ENCODE data around the gene GMPR.

GMPR gene

GRCh38 chr6:16327777-16328325 lies 89.5 kb downstream of the GMPR start:
- no peak for DNase-seq (ENCODE audit: low read depth)

- no peak for DNase-seq (ENCODE audit: low read depth)
Measured at GRCh38 chr6:16329233-16329632, 90.8 kb downstream of the GMPR start.

- peak; percentile 38 for DNase-seq (ENCODE audit: low read depth)
Measured at GRCh38 chr6:16331384-16332174, 93.2 kb downstream of the GMPR start.

- DNase-seq (ENCODE audit: low read depth) = peak; percentile 70
Measured at GRCh38 chr6:16332175-16332542, 93.8 kb downstream of the GMPR start.

- no peak for DNase-seq (ENCODE audit: low read depth)
Measured at GRCh38 chr6:16333580-16333979, 95.2 kb downstream of the GMPR start.

GRCh38 chr6:16334671-16335070 lies 96.3 kb downstream of the GMPR start:
- no peak for DNase-seq (ENCODE audit: low read depth)

GRCh38 chr6:16335176-16335575 lies 96.8 kb downstream of the GMPR start:
- DNase-seq (ENCODE audit: low read depth) = no peak

GRCh38 chr6:16336056-16336818 lies 97.8 kb downstream of the GMPR start:
- DNase-seq (ENCODE audit: low read depth) = no peak

- no peak for DNase-seq (ENCODE audit: low read depth)
Measured at GRCh38 chr6:16336911-16337294, 98.5 kb downstream of the GMPR start.

GRCh38 chr6:16337295-16337975 lies 99.0 kb downstream of the GMPR start:
- DNase-seq (ENCODE audit: low read depth) = no peak

GRCh38 chr6:16338577-16339264 lies 100.3 kb downstream of the GMPR start:
- DNase-seq (ENCODE audit: low read depth) = no peak

GRCh38 chr6:16339265-16339587 lies 100.8 kb downstream of the GMPR start:
- DNase-seq (ENCODE audit: low read depth) = no peak

- DNase-seq (ENCODE audit: low read depth) = no peak
Measured at GRCh38 chr6:16343593-16343992, 105.2 kb downstream of the GMPR start.

GRCh38 chr6:16344756-16345155 lies 106.4 kb downstream of the GMPR start:
- DNase-seq (ENCODE audit: low read depth) = no peak

Data from stimulated activated CD8-positive, alpha-beta memory T cell treated with anti-CD3 and anti-CD28 coated beads, Interleukin-7, amount 100 ng/mL, for 24 hours (primary cell).